ENCODE data around the gene PRG2.
"Not testable (repeated sequence)": the region's sequence is repeated elsewhere in the genome, so short reads cannot be mapped to it uniquely, and the experiment has no call there.

PRG2 gene

DNA sequence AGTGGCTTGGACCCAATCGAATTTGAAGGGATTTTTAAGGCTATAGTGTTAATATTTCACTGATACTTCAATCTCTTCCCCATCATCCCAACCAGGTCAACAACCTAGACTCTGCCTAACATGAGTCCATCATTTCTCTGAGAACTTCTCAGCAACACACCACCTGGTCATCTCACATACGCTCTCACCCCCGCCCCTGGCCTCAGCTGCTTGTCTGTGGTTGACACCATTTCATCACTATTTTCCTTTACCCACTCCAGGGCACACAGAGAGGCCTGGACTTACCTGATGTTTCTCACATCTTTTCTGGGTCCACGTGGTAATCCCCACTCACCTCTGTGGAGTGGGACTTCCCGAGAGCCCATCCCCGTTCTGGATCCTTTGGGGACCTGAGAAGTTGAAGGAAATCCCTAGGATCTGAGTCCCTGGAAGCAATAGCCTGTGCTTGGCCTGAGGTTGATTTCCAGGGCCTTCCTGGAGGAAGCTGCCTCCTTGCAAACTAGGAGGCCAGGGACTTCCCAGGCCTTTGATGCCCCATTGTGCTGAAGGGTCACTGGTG, 49.1 kb downstream of the PRG2 start:
- H3K9me3 Mint-ChIP-seq = no peaks in the 10 kb centered on the region
- no peak overlapping the region for H3K4me3 Mint-ChIP-seq
- H3K36me3 Mint-ChIP-seq (ENCODE audit: low read depth) = no peaks in the 10 kb centered on the region
- H3K4me1 Mint-ChIP-seq (ENCODE audit: low read depth) = peaks cover 12% of the 10 kb centered on the region
- H3K27ac Mint-ChIP-seq = no peak overlapping the region
- no peaks in the 10 kb centered on the region for H3K27me3 Mint-ChIP-seq

DNA sequence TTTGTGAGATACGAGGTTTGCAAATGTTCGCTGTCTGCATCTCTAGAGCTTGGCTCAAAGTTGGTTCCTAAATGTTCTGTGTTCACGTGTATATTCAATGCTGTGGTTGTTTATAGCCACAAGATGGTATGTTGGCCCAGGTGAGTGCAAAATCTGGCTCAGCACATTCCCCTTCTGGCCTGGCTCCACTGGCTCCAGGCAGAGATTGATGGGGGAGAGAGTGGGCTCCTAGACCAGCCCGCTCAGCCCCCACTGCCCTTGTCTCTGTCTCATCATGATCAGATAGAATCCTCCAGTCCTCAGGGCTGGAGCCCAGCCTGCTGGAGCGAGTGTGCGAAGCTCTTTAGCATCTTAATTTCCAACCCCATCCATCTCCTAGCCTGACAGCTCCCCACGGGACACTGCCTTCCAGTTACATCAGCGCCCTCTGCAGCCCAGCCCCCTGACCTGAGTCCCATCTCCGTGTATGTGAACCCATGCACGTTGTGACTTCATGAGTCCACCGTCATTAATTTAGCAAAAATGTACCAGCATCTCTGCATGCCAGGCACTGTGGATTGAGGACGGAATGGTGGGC, 50.3 kb downstream of the PRG2 start:
- Mint-ChIP-seq H3K27ac (no peak overlapping the region), H3K4me1 (ENCODE audit: low read depth) (peaks cover 19% of the 10 kb centered on the region), H3K27me3 (no peaks in the 10 kb centered on the region), H3K9me3 (no peaks in the 10 kb centered on the region), H3K36me3 (ENCODE audit: low read depth) (no peaks in the 10 kb centered on the region), H3K4me3 (no peak overlapping the region)

DNA sequence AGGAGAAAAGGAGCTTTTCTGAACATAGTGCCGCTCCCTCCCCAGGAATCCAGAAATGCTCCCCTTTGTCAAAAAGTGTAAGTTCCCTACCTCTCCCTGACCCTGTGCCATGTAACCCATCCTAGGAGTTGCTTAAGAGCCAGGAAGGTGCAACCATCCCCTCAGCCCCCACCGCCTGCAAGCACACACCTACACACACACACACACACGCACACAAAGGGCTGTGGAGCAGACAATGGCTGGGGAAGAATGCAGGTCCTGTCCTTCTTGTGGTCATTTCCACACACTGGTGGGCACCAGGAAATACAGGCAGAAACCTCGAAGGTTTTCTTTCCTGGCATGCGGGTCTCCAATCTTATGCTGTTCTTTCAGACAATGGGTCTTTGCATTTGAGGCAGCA, 51.1 kb downstream of the PRG2 start:
- Mint-ChIP-seq H3K36me3 (ENCODE audit: low read depth) (peaks cover 4% of the 10 kb centered on the region), H3K27ac (no peak overlapping the region), H3K4me3 (no peak overlapping the region), H3K9me3 (no peaks in the 10 kb centered on the region), H3K4me1 (ENCODE audit: low read depth) (peaks cover 26% of the 10 kb centered on the region), H3K27me3 (no peaks in the 10 kb centered on the region)

DNA sequence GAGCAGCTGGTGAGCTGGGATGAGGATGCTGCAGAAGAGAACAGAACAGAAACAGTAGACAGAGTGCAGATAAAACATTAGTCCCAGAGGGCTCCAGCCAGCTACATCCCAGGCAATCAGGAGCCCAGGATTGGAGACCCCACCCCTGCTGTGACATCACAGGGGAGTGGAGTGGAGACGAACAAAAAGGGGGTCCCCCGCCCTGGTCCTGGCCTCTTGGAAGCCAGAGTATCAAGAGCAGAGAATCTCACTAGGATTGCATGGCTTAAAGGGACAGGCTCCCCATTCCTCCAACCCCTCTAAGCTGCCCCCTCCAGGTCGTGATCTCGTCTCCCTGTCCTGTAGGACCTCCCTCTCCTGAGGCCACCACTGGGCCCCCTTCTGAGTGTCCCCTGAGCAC, 52.3 kb downstream of the PRG2 start, which contains the start of gene P2RX3:
P2RX3 (plus strand) TSS at position 211 of the 400 bp plus-strand sequence. CDS start 199 bp downstream, outside the sequence.
- Mint-ChIP-seq H3K9me3 (no peaks in the 10 kb centered on the region), H3K36me3 (ENCODE audit: low read depth) (peaks cover 15% of the 10 kb centered on the region), H3K27ac (peak within 1 kb of the TSS; percentile 36), H3K4me1 (ENCODE audit: low read depth) (peaks cover 36% of the 10 kb centered on the region), H3K4me3 (no peak within 1 kb of the TSS), H3K27me3 (no peaks in the 10 kb centered on the region)

DNA sequence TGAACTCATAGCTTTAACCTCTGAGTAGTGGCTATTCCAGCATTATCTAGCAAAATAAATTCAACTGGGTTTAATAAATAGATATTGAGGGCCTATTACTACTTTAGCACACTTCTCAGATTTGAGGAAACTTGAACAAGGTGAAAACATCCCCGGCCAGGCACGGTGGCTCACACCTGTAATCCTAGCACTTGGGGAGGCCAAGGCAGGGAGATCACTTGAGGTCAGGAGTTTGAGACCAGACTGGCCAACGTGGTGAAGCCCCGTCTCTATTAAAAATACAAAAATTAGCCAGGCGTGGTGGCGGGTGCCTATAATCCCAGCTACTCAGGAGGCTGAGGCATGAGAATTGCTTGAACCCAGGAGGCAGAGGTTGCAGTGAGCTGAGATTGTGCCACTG, 53.6 kb downstream of the PRG2 start:
- Mint-ChIP-seq H3K4me1 (ENCODE audit: low read depth) (peaks cover 36% of the 10 kb centered on the region), H3K27ac (peak overlapping the region; percentile 97), H3K36me3 (ENCODE audit: low read depth) (peaks cover 26% of the 10 kb centered on the region), H3K4me3 (peak overlapping the region; percentile 93)
- not testable (repeated sequence) for H3K27me3 Mint-ChIP-seq, H3K9me3 Mint-ChIP-seq

Measured in stimulated activated naive CD8-positive, alpha-beta T cell treated with anti-CD3 and anti-CD28 coated beads, Interleukin-15, Interleukin-2, amounts not matched to agents 100 ng/mL and 50 ng/mL, for 24 hours (primary cell).